Measurements from ENCODE around the gene MAP3K7. TPM values are rescaled to one million over a fixed set of nuclear protein-coding genes. Genes with fewer than 3 reads are reported as not detected.

The MAP3K7 gene
- total and polyA plus RNA-seq, 2 of the 8 experiments (the other 6 are each of a cell fraction or from before 2014, with no cell fraction given): 27.3 to 34.8 TPM

DNA sequence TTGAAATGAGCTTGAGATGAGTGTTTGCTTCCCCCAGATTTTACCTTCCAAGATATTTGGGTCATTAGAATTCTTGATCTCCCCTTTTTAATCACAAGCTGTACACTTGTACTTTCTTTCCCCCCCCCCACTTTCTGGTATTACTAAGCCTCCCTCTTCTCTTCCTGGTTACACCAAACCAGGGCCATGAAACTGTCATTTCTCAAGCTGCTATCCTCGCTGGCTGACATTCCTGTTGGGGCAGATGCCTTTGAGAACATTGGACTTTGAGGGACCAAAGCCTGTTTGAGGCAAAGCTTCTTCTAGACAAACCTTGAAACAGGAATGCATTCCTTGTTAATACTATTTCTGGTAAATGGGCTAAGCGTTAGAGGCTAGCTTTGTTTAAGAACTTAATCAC lies 32.3 kb upstream of the MAP3K7 start (continued):
- TF ChIP-seq, protein P1, sequence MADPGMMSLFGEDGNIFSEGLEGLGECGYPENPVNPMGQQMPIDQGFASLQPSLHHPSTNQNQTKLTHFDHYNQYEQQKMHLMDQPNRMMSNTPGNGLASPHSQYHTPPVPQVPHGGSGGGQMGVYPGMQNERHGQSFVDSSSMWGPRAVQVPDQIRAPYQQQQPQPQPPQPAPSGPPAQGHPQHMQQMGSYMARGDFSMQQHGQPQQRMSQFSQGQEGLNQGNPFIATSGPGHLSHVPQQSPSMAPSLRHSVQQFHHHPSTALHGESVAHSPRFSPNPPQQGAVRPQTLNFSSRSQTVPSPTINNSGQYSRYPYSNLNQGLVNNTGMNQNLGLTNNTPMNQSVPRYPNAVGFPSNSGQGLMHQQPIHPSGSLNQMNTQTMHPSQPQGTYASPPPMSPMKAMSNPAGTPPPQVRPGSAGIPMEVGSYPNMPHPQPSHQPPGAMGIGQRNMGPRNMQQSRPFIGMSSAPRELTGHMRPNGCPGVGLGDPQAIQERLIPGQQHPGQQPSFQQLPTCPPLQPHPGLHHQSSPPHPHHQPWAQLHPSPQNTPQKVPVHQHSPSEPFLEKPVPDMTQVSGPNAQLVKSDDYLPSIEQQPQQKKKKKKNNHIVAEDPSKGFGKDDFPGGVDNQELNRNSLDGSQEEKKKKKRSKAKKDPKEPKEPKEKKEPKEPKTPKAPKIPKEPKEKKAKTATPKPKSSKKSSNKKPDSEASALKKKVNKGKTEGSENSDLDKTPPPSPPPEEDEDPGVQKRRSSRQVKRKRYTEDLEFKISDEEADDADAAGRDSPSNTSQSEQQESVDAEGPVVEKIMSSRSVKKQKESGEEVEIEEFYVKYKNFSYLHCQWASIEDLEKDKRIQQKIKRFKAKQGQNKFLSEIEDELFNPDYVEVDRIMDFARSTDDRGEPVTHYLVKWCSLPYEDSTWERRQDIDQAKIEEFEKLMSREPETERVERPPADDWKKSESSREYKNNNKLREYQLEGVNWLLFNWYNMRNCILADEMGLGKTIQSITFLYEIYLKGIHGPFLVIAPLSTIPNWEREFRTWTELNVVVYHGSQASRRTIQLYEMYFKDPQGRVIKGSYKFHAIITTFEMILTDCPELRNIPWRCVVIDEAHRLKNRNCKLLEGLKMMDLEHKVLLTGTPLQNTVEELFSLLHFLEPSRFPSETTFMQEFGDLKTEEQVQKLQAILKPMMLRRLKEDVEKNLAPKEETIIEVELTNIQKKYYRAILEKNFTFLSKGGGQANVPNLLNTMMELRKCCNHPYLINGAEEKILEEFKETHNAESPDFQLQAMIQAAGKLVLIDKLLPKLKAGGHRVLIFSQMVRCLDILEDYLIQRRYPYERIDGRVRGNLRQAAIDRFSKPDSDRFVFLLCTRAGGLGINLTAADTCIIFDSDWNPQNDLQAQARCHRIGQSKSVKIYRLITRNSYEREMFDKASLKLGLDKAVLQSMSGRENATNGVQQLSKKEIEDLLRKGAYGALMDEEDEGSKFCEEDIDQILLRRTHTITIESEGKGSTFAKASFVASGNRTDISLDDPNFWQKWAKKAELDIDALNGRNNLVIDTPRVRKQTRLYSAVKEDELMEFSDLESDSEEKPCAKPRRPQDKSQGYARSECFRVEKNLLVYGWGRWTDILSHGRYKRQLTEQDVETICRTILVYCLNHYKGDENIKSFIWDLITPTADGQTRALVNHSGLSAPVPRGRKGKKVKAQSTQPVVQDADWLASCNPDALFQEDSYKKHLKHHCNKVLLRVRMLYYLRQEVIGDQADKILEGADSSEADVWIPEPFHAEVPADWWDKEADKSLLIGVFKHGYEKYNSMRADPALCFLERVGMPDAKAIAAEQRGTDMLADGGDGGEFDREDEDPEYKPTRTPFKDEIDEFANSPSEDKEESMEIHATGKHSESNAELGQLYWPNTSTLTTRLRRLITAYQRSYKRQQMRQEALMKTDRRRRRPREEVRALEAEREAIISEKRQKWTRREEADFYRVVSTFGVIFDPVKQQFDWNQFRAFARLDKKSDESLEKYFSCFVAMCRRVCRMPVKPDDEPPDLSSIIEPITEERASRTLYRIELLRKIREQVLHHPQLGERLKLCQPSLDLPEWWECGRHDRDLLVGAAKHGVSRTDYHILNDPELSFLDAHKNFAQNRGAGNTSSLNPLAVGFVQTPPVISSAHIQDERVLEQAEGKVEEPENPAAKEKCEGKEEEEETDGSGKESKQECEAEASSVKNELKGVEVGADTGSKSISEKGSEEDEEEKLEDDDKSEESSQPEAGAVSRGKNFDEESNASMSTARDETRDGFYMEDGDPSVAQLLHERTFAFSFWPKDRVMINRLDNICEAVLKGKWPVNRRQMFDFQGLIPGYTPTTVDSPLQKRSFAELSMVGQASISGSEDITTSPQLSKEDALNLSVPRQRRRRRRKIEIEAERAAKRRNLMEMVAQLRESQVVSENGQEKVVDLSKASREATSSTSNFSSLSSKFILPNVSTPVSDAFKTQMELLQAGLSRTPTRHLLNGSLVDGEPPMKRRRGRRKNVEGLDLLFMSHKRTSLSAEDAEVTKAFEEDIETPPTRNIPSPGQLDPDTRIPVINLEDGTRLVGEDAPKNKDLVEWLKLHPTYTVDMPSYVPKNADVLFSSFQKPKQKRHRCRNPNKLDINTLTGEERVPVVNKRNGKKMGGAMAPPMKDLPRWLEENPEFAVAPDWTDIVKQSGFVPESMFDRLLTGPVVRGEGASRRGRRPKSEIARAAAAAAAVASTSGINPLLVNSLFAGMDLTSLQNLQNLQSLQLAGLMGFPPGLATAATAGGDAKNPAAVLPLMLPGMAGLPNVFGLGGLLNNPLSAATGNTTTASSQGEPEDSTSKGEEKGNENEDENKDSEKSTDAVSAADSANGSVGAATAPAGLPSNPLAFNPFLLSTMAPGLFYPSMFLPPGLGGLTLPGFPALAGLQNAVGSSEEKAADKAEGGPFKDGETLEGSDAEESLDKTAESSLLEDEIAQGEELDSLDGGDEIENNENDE (IDR thresholded peaks at IDR 0.05; ENCODE audit: insufficient replicate concordance, low read length): no peak
- TF ChIP-seq TAF7 (optimal IDR thresholded peaks at IDR 0.05; ENCODE audit: borderline replicate concordance, low read depth, low read length) (no peak), POU5F1 (IDR thresholded peaks at IDR 0.05; ENCODE audit: low read depth, low read length) (no peak), KDM5A (IDR thresholded peaks at IDR 0.05; ENCODE audit: low read length) (no peak), YY1 (IDR thresholded peaks at IDR 0.05; ENCODE audit: low read depth, low read length) (no peak), NRF1 (IDR thresholded peaks at IDR 0.05; ENCODE audit: low read depth, low read length) (no peak), MAFK (IDR thresholded peaks at IDR 0.05; ENCODE audit: low read depth, low read length) (no peak)
- TF ChIP-seq, protein P2, sequence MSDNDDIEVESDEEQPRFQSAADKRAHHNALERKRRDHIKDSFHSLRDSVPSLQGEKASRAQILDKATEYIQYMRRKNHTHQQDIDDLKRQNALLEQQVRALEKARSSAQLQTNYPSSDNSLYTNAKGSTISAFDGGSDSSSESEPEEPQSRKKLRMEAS (IDR thresholded peaks at IDR 0.05): no peak

Measured in H1 (cell line).